ENCODE results near the gene CIAO2B.

GRCh38 chr16:66960270-66960669, 26.1 kb upstream of the CIAO2B start:
- TF ChIP-seq CTCF (IDR thresholded peaks at IDR 0.05) (no peak), EP300 (IDR thresholded peaks at IDR 0.05) (no peak), POLR2AphosphoS5 (IDR thresholded peaks at IDR 0.05) (no peak)

Measured in sigmoid colon (tissue), 4 donors.